HG03095 (cell line): Measurements from ENCODE around the gene LARP4B.

Experiments used
- ATAC-seq: cut with Tn5 transposase; IDR thresholded peaks from one replicate; pipeline ENCODE4 v1.9.1; 2021; ENCODE audit warnings: moderate library complexity; ENCODE audit not compliant: unreplicated experiment

LARP4B gene

GRCh38 chr10:926075-926698 is 5.3 kb downstream of the LARP4B start:
- no peak for ATAC-seq

- no peak for ATAC-seq
Measured at GRCh38 chr10:924524-924859, 7.0 kb downstream of the LARP4B start.

GRCh38 chr10:923844-924523 is 7.5 kb downstream of the LARP4B start:
- no peak for ATAC-seq

GRCh38 chr10:921471-922414 is 9.8 kb downstream of the LARP4B start:
- no peak for ATAC-seq

- no peak for ATAC-seq
Measured at GRCh38 chr10:920450-920849, 11.1 kb downstream of the LARP4B start.

GRCh38 chr10:919481-919880 is 12.0 kb downstream of the LARP4B start:
- ATAC-seq, result no peak

- ATAC-seq, result no peak
Measured at GRCh38 chr10:917999-918398, 13.5 kb downstream of the LARP4B start.

GRCh38 chr10:917416-917720 is 14.1 kb downstream of the LARP4B start:
- no peak for ATAC-seq

- no peak for ATAC-seq
Measured at GRCh38 chr10:916716-917415, 14.6 kb downstream of the LARP4B start.

GRCh38 chr10:909831-910230 is 21.7 kb downstream of the LARP4B start:
- ATAC-seq, result no peak

- ATAC-seq, result no peak
Measured at GRCh38 chr10:905972-906371, 25.5 kb downstream of the LARP4B start.

GRCh38 chr10:905503-905902 is 26.0 kb downstream of the LARP4B start:
- no peak for ATAC-seq

- ATAC-seq, result no peak
Measured at GRCh38 chr10:904403-904802, 27.1 kb downstream of the LARP4B start.

- no peak for ATAC-seq
Measured at GRCh38 chr10:898141-898540, 33.4 kb downstream of the LARP4B start.

GRCh38 chr10:896982-897381 is 34.5 kb downstream of the LARP4B start:
- ATAC-seq, result no peak

- ATAC-seq, result no peak
Measured at GRCh38 chr10:895324-895723, 36.2 kb downstream of the LARP4B start.

- no peak for ATAC-seq
Measured at GRCh38 chr10:878895-879294, 52.6 kb downstream of the LARP4B start.

- ATAC-seq, result no peak
Measured at GRCh38 chr10:878333-878759, 53.2 kb downstream of the LARP4B start.

- ATAC-seq, result no peak
Measured at GRCh38 chr10:876438-876837, 55.1 kb downstream of the LARP4B start.

- no peak for ATAC-seq
Measured at GRCh38 chr10:873020-873419, 58.5 kb downstream of the LARP4B start.

GRCh38 chr10:871951-872403 is 59.5 kb downstream of the LARP4B start:
- no peak for ATAC-seq
